Neuronal stem cell (in vitro differentiated cells): ENCODE results near the gene LRRC32.

Experiments
- DNase-seq: peaks from one replicate; pipeline ENCODE4 v3.0.0-alpha.2; 2013; ENCODE audit warnings: low spot score
- H2AFZ ChIP-seq: one replicate; pipeline ENCODE4 v1.6.1; 2013; ENCODE audit warnings: mild to moderate bottlenecking, low read length, inconsistent platforms
- H2AK5ac ChIP-seq: 2 replicates; pipeline ENCODE4 v1.6.1; 2013; ENCODE audit warnings: low read depth, mild to moderate bottlenecking, inconsistent platforms, low read length, moderate library complexity, mixed read lengths
- H2BK120ac ChIP-seq: 2 replicates; pipeline ENCODE4 v1.6.1; 2013; ENCODE audit warnings: low read depth, mild to moderate bottlenecking, inconsistent platforms, low read length, moderate library complexity, mixed read lengths
- H2BK12ac ChIP-seq: one replicate; pipeline ENCODE4 v1.6.1; 2013; ENCODE audit warnings: low read length, inconsistent platforms
- H2BK15ac ChIP-seq: 2 replicates; pipeline ENCODE4 v1.6.1; 2013; ENCODE audit warnings: mild to moderate bottlenecking, low read length, inconsistent platforms, mixed read lengths
- H2BK5ac ChIP-seq: one replicate; pipeline ENCODE4 v1.6.1; 2013; ENCODE audit warnings: inconsistent platforms, mild to moderate bottlenecking, low read length, moderate library complexity
- H3K14ac ChIP-seq: one replicate; pipeline ENCODE4 v1.6.1; 2013; ENCODE audit warnings: low read length, inconsistent platforms
- H3K18ac ChIP-seq: 2 replicates; pipeline ENCODE4 v1.6.1; 2013; ENCODE audit warnings: low read length, inconsistent platforms
- H3K23ac ChIP-seq: 2 replicates; pipeline ENCODE4 v1.6.1; 2013; ENCODE audit warnings: low read depth, mild to moderate bottlenecking, mixed read lengths, low read length, inconsistent platforms; ENCODE audit not compliant: poor library complexity
- H3K27ac ChIP-seq: replicated peaks from 3 replicates; pipeline ENCODE4 v1.5.1; 2013; ENCODE audit warnings: low read length, inconsistent platforms
- H3K27me3 ChIP-seq, 3 experiments: 2 replicates each; pipeline ENCODE4 v1.6.1; 2013; ENCODE audit warnings: low read length in 3 of 3, mild to moderate bottlenecking in 2 of 3, inconsistent platforms in 1 of 3, low read depth in 1 of 3, mixed read lengths in 1 of 3, moderate library complexity in 1 of 3; ENCODE audit not compliant: control insufficient read depth in 3 of 3, insufficient read depth in 3 of 3
- H3K36me3 ChIP-seq, 2 donors: replicated peaks in 1 of 2; 2 replicates each; pipeline ENCODE4 v1.6.1; 2013; ENCODE audit warnings: low read length in 2 of 2; ENCODE audit not compliant: control insufficient read depth in 2 of 2, insufficient read depth in 2 of 2
- H3K4ac ChIP-seq: 2 replicates; pipeline ENCODE4 v1.6.1; 2013; ENCODE audit warnings: inconsistent platforms, mild to moderate bottlenecking, low read length, moderate library complexity
- H3K4me1 ChIP-seq, 2 donors: 1 replicate in 1 of 2; 2 replicates in 1 of 2; pipeline ENCODE4 v1.6.1; 2013; ENCODE audit warnings: low read length in 2 of 2, low read depth in 1 of 2; ENCODE audit not compliant: control insufficient read depth in 2 of 2, insufficient read depth in 1 of 2
- H3K4me2 ChIP-seq: one replicate; pipeline ENCODE4 v1.6.1; 2013; ENCODE audit warnings: mild to moderate bottlenecking, low read length, inconsistent platforms; ENCODE audit not compliant: insufficient read depth, poor library complexity, severe bottlenecking
- H3K4me3 ChIP-seq, 2 donors: 2 replicates each; pipeline ENCODE4 v1.5.1; 2013; ENCODE audit warnings: low read length in 2 of 2, mild to moderate bottlenecking in 2 of 2, inconsistent platforms in 1 of 2, moderate library complexity in 1 of 2
- H3K79me1 ChIP-seq: one replicate; pipeline ENCODE4 v1.6.1; 2013; ENCODE audit warnings: low read depth, mild to moderate bottlenecking, inconsistent platforms, low read length, moderate library complexity
- H3K9ac ChIP-seq: one replicate; pipeline ENCODE4 v1.6.1; 2013; ENCODE audit warnings: mild to moderate bottlenecking, low read depth, low read length, inconsistent platforms; ENCODE audit not compliant: poor library complexity
- H3K9me3 ChIP-seq, 2 donors: replicated peaks in 1 of 2; 2 replicates each; pipeline versions ENCODE3 to v1.6.1; 2013; ENCODE audit warnings: low read length in 2 of 2, mild to moderate bottlenecking in 2 of 2, inconsistent platforms in 1 of 2, low read depth in 1 of 2, mixed read lengths in 1 of 2, moderate library complexity in 1 of 2; ENCODE audit not compliant: control insufficient read depth in 2 of 2, insufficient read depth in 1 of 2
- H4K8ac ChIP-seq: one replicate; pipeline ENCODE4 v1.6.1; 2013; ENCODE audit warnings: low read depth, mild to moderate bottlenecking, inconsistent platforms, low read length, moderate library complexity
- H4K91ac ChIP-seq: one replicate; pipeline ENCODE4 v1.6.1; 2013; ENCODE audit warnings: low read length, low read depth, mild to moderate bottlenecking, inconsistent platforms; ENCODE audit not compliant: poor library complexity
- WGBS, 2 donors: extraction: QIAGEN DNeasy Blood & Tissue Kit; methylation state at CpG; one replicate each; pipeline ENCODE4 v1.1.7; 2013; ENCODE audit warnings: missing lambda C conversion rate in 2 of 2, mixed read lengths in 1 of 2; ENCODE audit not compliant: insufficient read length in 2 of 2, insufficient replicate concordance in 1 of 2; ENCODE audit errors: extremely low coverage in 2 of 2; 5-methylcytosine and 5-hydroxymethylcytosine counted together

The LRRC32 gene

GRCh38 chr11:76626266-76626665, 44.3 kb downstream of the LRRC32 start:
- no peak for DNase-seq
- Histone ChIP-seq H3K18ac (no peak overlapping the region), H2AFZ (no peak overlapping the region), H2BK15ac (no peak overlapping the region), H3K23ac (no peak overlapping the region), H3K27ac (no peak overlapping the region), H3K9me3 (no peaks in the 10 kb centered on the region), H3K4me3 (no peak overlapping the region), H3K9ac (no peak overlapping the region), H3K4me1 (peaks cover 0 to 6% of the 10 kb centered on the region in 2 donors), H3K4me2 (no peak overlapping the region), H3K36me3 (no peaks in the 10 kb centered on the region), H2BK120ac (no peak overlapping the region), H2AK5ac (no peak overlapping the region), H2BK12ac (no peak overlapping the region), H3K27me3 (peaks cover 0 to 4% (median 0%) of the 10 kb centered on the region in 3 experiments), H3K4ac (no peak overlapping the region), H3K79me1 (no peaks in the 10 kb centered on the region), H4K8ac (no peak overlapping the region), H4K91ac (no peak overlapping the region), H2BK5ac (no peak overlapping the region), H3K14ac (no peak overlapping the region)
- WGBS, 2 donors: no CpG with 5 or more reads among the region's 3 CpGs

- Histone ChIP-seq H3K27ac (no peak overlapping the region), H2BK15ac (no peak overlapping the region), H3K4me3 (no peak overlapping the region), H2BK12ac (no peak overlapping the region), H2BK120ac (no peak overlapping the region), H3K4me2 (no peak overlapping the region), H4K91ac (no peak overlapping the region), H2AK5ac (no peak overlapping the region), H3K9me3 (no peaks in the 10 kb centered on the region), H2AFZ (no peak overlapping the region), H3K36me3 (no peaks in the 10 kb centered on the region), H3K27me3 (peaks cover 0 to 5% (median 0%) of the 10 kb centered on the region in 3 experiments), H3K14ac (no peak overlapping the region), H3K23ac (no peak overlapping the region), H3K79me1 (no peaks in the 10 kb centered on the region), H2BK5ac (no peak overlapping the region), H4K8ac (no peak overlapping the region), H3K4ac (no peak overlapping the region), H3K9ac (no peak overlapping the region), H3K4me1 (peaks cover 0 to 6% of the 10 kb centered on the region in 2 donors), H3K18ac (no peak overlapping the region)
- no peak for DNase-seq
- no CpG with 5 or more reads among the region's 1 CpG for WGBS, 2 donors
Observed at GRCh38 chr11:76625472-76626186, 44.9 kb downstream of the LRRC32 start.

- Histone ChIP-seq H3K27me3 (peaks cover 0 to 5% (median 0%) of the 10 kb centered on the region in 3 experiments), H3K79me1 (no peaks in the 10 kb centered on the region), H3K4me1 (peaks cover 0 to 6% of the 10 kb centered on the region in 2 donors), H2BK12ac (no peak overlapping the region), H3K9me3 (no peaks in the 10 kb centered on the region), H4K8ac (no peak overlapping the region), H3K36me3 (no peaks in the 10 kb centered on the region), H2BK15ac (no peak overlapping the region), H3K4ac (no peak overlapping the region), H2AFZ (no peak overlapping the region), H2BK120ac (no peak overlapping the region), H3K9ac (no peak overlapping the region), H3K23ac (no peak overlapping the region), H4K91ac (no peak overlapping the region), H3K4me3 (no peak overlapping the region), H3K14ac (peak overlapping the region; percentile 25), H3K27ac (no peak overlapping the region), H2BK5ac (no peak overlapping the region), H3K18ac (no peak overlapping the region), H3K4me2 (no peak overlapping the region), H2AK5ac (no peak overlapping the region)
- no peak for DNase-seq
- no CpG with 5 or more reads among the region's 15 CpGs for WGBS, 2 donors
Observed at GRCh38 chr11:76624500-76625379, 45.8 kb downstream of the LRRC32 start.

GRCh38 chr11:76623884-76624419, 46.6 kb downstream of the LRRC32 start:
- WGBS, 2 donors: no CpG with 5 or more reads among the region's 6 CpGs
- no peak overlapping the region for H4K91ac ChIP-seq
- no peak overlapping the region for H2BK5ac ChIP-seq
- H2AFZ ChIP-seq: no peak overlapping the region
- no peak overlapping the region for H2BK15ac ChIP-seq
- H3K27me3 ChIP-seq: peaks cover 0 to 5% (median 0%) of the 10 kb centered on the region in 3 experiments
- H3K4ac ChIP-seq: no peak overlapping the region
- H3K79me1 ChIP-seq: no peaks in the 10 kb centered on the region
- no peaks in the 10 kb centered on the region for H3K36me3 ChIP-seq
- H4K8ac ChIP-seq: peak overlapping the region; percentile 70
- H3K4me2 ChIP-seq: no peak overlapping the region
- H2AK5ac ChIP-seq: no peak overlapping the region
- no peak overlapping the region for H2BK120ac ChIP-seq
- H3K4me1 ChIP-seq: peaks cover 0 to 6% of the 10 kb centered on the region in 2 donors
- no peak overlapping the region for H3K23ac ChIP-seq
- H3K18ac ChIP-seq: peak overlapping the region; percentile 2
- H2BK12ac ChIP-seq: no peak overlapping the region
- H3K9ac ChIP-seq: no peak overlapping the region
- H3K9me3 ChIP-seq: no peaks in the 10 kb centered on the region
- no peak overlapping the region for H3K14ac ChIP-seq
- no peak overlapping the region for H3K4me3 ChIP-seq
- DNase-seq: no peak
- no peak overlapping the region for H3K27ac ChIP-seq
